ENCODE results near the gene JCHAIN. TPM values are rescaled to one million over a fixed set of nuclear protein-coding genes. Genes with fewer than 3 reads are reported as not detected.

JCHAIN gene
- polyA plus RNA-seq, 2 of the 4 experiments (the other 2 are of a cell fraction), result 0.17 to 0.22 TPM

- FAIRE-seq (no peak), ATAC-seq (no peak), DNase-seq (ENCODE audit: low read depth in 1 of 2, low spot score in 1 of 2) (no peak)
- Histone ChIP-seq H3K4me1 (peaks cover 13% of the 10 kb centered on the region), H3K4me3 (no peak overlapping the region), H3K9me3 (no peaks in the 10 kb centered on the region), H3K4me2 (no peak overlapping the region), H3K27ac (peak overlapping the region in 1 of 2 experiments; percentile 26; a peak in 1 of 6 replicates)
- ChIA-PET CTCF (no interaction called here), POLR2A (no interaction called here)
- 71% methylated on average over 1 of the region's 1 CpG for WGBS (ENCODE audit: missing lambda C conversion rate)
- no peak for TF ChIP-seq RFX5 (IDR thresholded peaks at IDR 0.05)
- TF ChIP-seq HMGXB4 (CRISPR knock-in tag; IDR thresholded peaks at IDR 0.05; ENCODE audit: borderline replicate concordance), result no peak
- TF ChIP-seq CHD2 (IDR thresholded peaks at IDR 0.05; ENCODE audit: low read length, partially characterized antibody), result no peak
- no peak for TF ChIP-seq GATA3 (IDR thresholded peaks at IDR 0.05; ENCODE audit: borderline replicate concordance)
- TF ChIP-seq RARB (CRISPR knock-in tag; IDR thresholded peaks at IDR 0.05), result no peak
- no peak for TF ChIP-seq PHF8 (IDR thresholded peaks at IDR 0.05; ENCODE audit: borderline replicate concordance, low read depth)
- TF ChIP-seq TFCP2L1 (CRISPR knock-in tag; IDR thresholded peaks at IDR 0.05), result no peak
- peak; percentile 53 for TF ChIP-seq MAFK (IDR thresholded peaks at IDR 0.05; ENCODE audit: partially characterized antibody)
Observed at GRCh38 chr4:70627620-70628019, 38.7 kb downstream of the JCHAIN start.

- Histone ChIP-seq H3K4me2 (peak overlapping the region; percentile 27), H3K4me1 (peaks cover 9% of the 10 kb centered on the region; the same call in 2 of the 3 replicates), H3K9me3 (no peaks in the 10 kb centered on the region), H3K27ac (no peak overlapping the region), H3K4me3 (no peak overlapping the region)
- peak in 1 of 2 experiments; percentile 25 for DNase-seq (ENCODE audit: low read depth in 1 of 2, low spot score in 1 of 2)
- ChIA-PET CTCF (no interaction called here), POLR2A (no interaction called here)
- FAIRE-seq, result no peak
- 12% methylated on average over 1 of the region's 1 CpG for WGBS (ENCODE audit: missing lambda C conversion rate)
- TF ChIP-seq BCL3 (IDR thresholded peaks at IDR 0.05) (no peak), NR3C1 (IDR thresholded peaks at IDR 0.05) (no peak), HES2 (IDR thresholded peaks at IDR 0.05) (no peak), NFE2L2 (conservative IDR thresholded peaks at IDR 0.05; ENCODE audit: low read length) (no peak), MAZ (IDR thresholded peaks at IDR 0.05; ENCODE audit: borderline replicate concordance, low read depth, low read length) (no peak), RAD21 (conservative IDR thresholded peaks at IDR 0.05 in 1 of 2, IDR thresholded peaks at IDR 0.05 in 1 of 2) (no peak), MYC (IDR thresholded peaks at IDR 0.05; ENCODE audit: borderline replicate concordance, low read length) (no peak), JUN (IDR thresholded peaks at IDR 0.05) (no peak), CHD2 (IDR thresholded peaks at IDR 0.05; ENCODE audit: low read length, partially characterized antibody) (no peak), HOXA7 (CRISPR knock-in tag; IDR thresholded peaks at IDR 0.05) (no peak), FOSL2 (IDR thresholded peaks at IDR 0.05) (no peak), FOSL2 (CRISPR knock-in tag; IDR thresholded peaks at IDR 0.05) (no peak), BHLHE40 (IDR thresholded peaks at IDR 0.05; ENCODE audit: low read depth, low read length) (no peak)
- ATAC-seq, result no peak; a peak in 1 of 6 replicates
Observed at GRCh38 chr4:70624226-70624793, 42.0 kb downstream of the JCHAIN start.

GRCh38 chr4:70623323-70623722 is 43.0 kb downstream of the JCHAIN start:
- FAIRE-seq, result no peak
- ATAC-seq, result no peak
- Histone ChIP-seq H3K4me1 (peaks cover 9% of the 10 kb centered on the region; the same call in 2 of the 3 replicates), H3K4me3 (no peak overlapping the region), H3K9me3 (no peaks in the 10 kb centered on the region), H3K27ac (no peak overlapping the region), H3K4me2 (no peak overlapping the region; the same call in 2 of the 3 replicates)
- ChIA-PET CTCF (no interaction called here), POLR2A (no interaction called here)
- 84% methylated on average over 3 of the region's 3 CpGs for WGBS (ENCODE audit: missing lambda C conversion rate)
- TF ChIP-seq HMGXB4 (CRISPR knock-in tag; IDR thresholded peaks at IDR 0.05; ENCODE audit: borderline replicate concordance), result no peak
- TF ChIP-seq PHF8 (IDR thresholded peaks at IDR 0.05; ENCODE audit: borderline replicate concordance, low read depth), result no peak
- no peak for TF ChIP-seq CBX2 (IDR thresholded peaks at IDR 0.05; ENCODE audit: borderline replicate concordance, low read depth)
- no peak for TF ChIP-seq ZNF302 (CRISPR knock-in tag; IDR thresholded peaks at IDR 0.05)
- no peak for DNase-seq (ENCODE audit: low read depth in 1 of 2, low spot score in 1 of 2)

Measured in A549 (cell line).